SH-SY5Y (cell line): ENCODE results near the gene TEAD3.

Source experiments
- GATA2 ChIP-seq: IDR thresholded peaks from 2 replicates; pipeline ENCODE4 v1.6.1; 2011; ENCODE audit warnings: mild to moderate bottlenecking, low read depth, low read length
- GATA3 ChIP-seq: IDR thresholded peaks from 2 replicates; pipeline ENCODE4 v1.6.1; 2011; ENCODE audit warnings: low read depth, mild to moderate bottlenecking, low read length, moderate library complexity

- no peak for TF ChIP-seq GATA2
- TF ChIP-seq GATA3, result no peak
Measured at GRCh38 chr6:35510916-35511561, 14.2 kb upstream of the TEAD3 start.
